Epithelial cell of proximal tubule (primary cell): Measurements from ENCODE around the gene POC1A. TPM values are rescaled to one million over a fixed set of nuclear protein-coding genes. Genes with fewer than 3 reads are reported as not detected.

Experiments
- DNase-seq: peaks from one replicate; pipeline ENCODE4 v3.0.0-alpha.2; 2011; ENCODE audit warnings: low read depth
- H3K4me3 ChIP-seq: 2 replicates; pipeline ENCODE4 v1.5.1; 2011; ENCODE audit warnings: low read depth, mild to moderate bottlenecking, low read length
- CTCF ChIP-seq: conservative IDR thresholded peaks from 2 replicates; pipeline ENCODE4 v1.5.1; 2012; ENCODE audit warnings: low read depth, mild to moderate bottlenecking, low read length
- total RNA-seq: library from RNA; depleted of rRNA; stranded (reverse); fragments of >200 nt; gene quantifications from 2 replicates; pipeline ENCODE4 v1.2.3, GENCODE V29; 2015

Gene POC1A
- total RNA-seq, 1 donor from 2014 or later = 15.7 TPM

GRCh38 chr3:52108302-52109232 is 45.7 kb downstream of the POC1A start:
- DNase-seq = no peak
- no peak for TF ChIP-seq CTCF

GRCh38 chr3:52106951-52107611 is 47.1 kb downstream of the POC1A start:
- no peak for DNase-seq
- TF ChIP-seq CTCF = no peak
- H3K4me3 ChIP-seq = no peak overlapping the region

More at GRCh38 chr3:52108302-52109232, 45.7 kb downstream of the POC1A start:
- H3K4me3 ChIP-seq = no peak overlapping the region

DNA sequence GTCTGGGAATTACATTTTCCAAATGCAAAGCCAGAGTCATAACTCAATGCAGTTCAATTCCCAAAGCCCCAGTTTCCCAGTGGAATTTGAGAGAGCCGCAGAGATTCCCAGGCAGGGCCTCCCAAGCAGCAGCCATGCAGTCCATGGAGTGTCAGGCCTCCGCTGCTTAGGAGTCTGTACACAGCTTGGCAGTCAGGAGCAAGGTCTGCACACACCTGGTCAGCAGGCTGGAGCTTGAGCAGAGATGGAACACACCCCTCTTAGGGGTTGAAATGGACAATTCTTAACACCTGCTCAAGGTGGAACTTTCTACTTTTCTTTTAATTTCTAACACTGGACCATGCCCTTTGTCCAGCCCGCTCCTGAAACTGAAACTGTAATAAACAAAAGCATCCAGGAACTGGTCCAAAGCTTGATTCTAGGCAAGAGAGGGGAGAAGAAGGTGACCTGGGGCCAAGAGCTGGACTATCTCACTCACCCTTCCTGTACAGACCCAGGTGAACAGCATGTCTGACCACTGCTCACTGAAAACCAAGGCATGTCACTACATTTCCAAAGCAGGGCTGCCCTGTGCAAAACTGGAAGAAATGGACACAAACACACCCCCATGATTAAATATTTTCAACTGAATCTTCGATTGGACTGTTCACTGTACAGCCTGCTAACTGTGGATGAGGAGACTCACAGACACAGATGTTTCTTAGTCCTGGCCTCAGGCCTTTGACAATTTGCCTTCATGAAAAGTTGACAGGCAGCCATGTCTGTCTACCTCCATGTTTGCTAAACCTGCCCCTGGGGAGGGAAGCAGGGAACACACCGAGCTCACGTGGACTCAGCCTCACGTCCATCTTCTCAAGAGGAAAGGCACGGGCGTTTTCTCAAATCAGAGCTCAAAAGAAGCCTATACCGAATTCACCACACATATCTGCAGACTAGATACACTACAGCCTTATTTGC is 49.3 kb downstream of the POC1A start:
- DNase-seq = no peak
- no peak overlapping the region for H3K4me3 ChIP-seq
- no peak for TF ChIP-seq CTCF

- no peak overlapping the region for H3K4me3 ChIP-seq
- DNase-seq = no peak
- TF ChIP-seq CTCF = no peak
Observed at GRCh38 chr3:52102934-52103333, 51.3 kb downstream of the POC1A start.

DNA sequence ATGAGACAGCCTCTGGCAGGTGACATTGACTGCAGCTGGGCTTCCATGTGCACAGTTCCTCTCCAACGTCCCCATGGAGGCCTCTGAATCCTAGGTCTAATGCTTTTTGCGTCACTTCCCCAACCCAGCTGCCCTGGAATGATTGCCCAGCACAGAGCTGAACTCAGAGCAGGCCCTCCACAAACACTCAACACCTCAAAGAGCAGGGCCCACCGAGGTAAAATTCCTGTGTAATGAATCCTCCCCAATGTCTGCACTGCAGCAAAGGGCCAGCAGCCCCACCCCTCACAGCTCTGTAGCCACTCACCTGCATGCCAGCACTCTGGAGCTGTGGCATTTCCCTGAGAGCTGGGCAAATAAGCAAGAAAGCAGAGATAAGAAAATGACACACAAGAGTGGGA is 55.2 kb downstream of the POC1A start:
- DNase-seq = no peak

More for the DNA sequence above, 55.2 kb downstream of the POC1A start:
- no peak overlapping the region for H3K4me3 ChIP-seq
- TF ChIP-seq CTCF = no peak
